ENCODE measurements around the gene OR51D1.

DNA sequence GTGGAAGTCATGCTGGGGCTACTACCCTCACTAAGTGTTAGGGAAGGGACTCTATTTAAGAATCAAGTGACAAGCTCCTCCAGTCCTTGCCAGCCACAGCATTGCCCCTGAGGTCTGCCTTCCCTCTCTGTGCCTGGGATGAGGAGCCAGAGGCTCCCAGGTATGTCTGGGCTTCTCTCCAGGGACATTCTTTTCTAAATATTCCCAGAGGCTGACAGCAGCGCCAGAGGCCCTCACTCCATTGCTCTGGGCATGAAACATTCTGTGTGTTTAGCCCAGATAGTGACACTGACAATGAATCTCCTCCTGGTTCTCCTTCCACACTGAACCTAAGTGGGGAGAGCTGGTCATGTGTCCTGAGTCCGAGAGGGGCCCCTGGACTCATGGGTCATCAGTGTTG is 8.7 kb downstream of the OR51D1 start:
- TF ChIP-seq POLR2AphosphoS5 (IDR thresholded peaks at IDR 0.05; ENCODE audit: low read depth) = no peak
- TF ChIP-seq SPI1 (IDR thresholded peaks at IDR 0.05; ENCODE audit: borderline replicate concordance, low read depth) = no peak
- TF ChIP-seq CTCF (IDR thresholded peaks at IDR 0.05; ENCODE audit: insufficient read depth, low read length) = no peak
